Neuron (in vitro differentiated cells): ENCODE measurements around the gene RFC4.

Experiments used
- H2AFZ ChIP-seq: one replicate; pipeline ENCODE4 v1.6.1; 2013; ENCODE audit warnings: low read depth, mild to moderate bottlenecking, inconsistent platforms, low read length, moderate library complexity
- H3K27me3 ChIP-seq: one replicate; pipeline ENCODE4 v1.6.1; 2013; ENCODE audit warnings: low read length; ENCODE audit not compliant: insufficient read depth
- H3K36me3 ChIP-seq: one replicate; pipeline ENCODE4 v1.6.1; 2013; ENCODE audit warnings: low read length; ENCODE audit not compliant: insufficient read depth
- H3K4me1 ChIP-seq: one replicate; pipeline ENCODE4 v1.6.1; 2013; ENCODE audit warnings: low read length; ENCODE audit not compliant: insufficient read depth
- H3K4me3 ChIP-seq: 2 replicates; pipeline ENCODE4 v1.5.1; 2013; ENCODE audit warnings: mild to moderate bottlenecking, low read length, moderate library complexity
- H3K9me3 ChIP-seq: one replicate; pipeline ENCODE4 v1.6.1; 2013; ENCODE audit warnings: low read length

RFC4 gene

DNA sequence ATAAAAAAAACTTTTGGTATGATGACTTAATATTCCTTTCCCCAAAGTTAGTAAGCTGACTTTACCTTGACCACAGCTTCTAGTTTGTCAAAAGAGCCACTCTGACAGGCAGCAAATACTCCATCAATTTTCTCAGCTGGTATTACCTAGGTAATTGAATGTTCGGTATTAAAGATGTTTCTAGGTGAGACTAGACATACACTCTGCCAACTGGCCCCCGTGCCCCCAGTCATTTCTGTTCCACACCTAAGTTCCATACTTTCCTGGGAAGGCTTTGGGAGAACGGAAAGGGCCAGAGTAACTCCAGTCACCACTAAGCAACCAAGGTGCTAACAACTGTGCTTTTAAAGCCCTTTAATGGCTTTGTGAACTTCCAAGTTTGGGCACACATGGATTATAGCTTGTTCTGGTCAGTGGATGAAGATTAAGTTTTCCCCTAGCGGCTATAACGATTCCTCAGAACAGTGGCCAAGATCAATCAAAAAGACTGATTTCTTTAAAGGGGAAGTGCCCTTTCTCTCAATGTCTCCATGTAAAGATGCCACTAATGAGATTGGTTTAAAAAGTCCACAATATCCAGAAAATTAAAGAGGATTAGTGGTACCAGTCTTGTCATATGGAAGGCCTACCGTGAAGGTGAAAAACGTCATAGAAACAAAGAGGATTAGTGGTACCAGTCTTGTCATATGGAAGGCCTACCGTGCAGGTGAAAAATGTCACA is 15.9 kb downstream of the RFC4 start:
- Histone ChIP-seq H3K36me3 (peaks cover 84% of the 10 kb centered on the region), H3K27me3 (no peaks in the 10 kb centered on the region), H2AFZ (no peak overlapping the region), H3K9me3 (no peaks in the 10 kb centered on the region), H3K4me3 (no peak overlapping the region), H3K4me1 (peaks cover 22% of the 10 kb centered on the region)

DNA sequence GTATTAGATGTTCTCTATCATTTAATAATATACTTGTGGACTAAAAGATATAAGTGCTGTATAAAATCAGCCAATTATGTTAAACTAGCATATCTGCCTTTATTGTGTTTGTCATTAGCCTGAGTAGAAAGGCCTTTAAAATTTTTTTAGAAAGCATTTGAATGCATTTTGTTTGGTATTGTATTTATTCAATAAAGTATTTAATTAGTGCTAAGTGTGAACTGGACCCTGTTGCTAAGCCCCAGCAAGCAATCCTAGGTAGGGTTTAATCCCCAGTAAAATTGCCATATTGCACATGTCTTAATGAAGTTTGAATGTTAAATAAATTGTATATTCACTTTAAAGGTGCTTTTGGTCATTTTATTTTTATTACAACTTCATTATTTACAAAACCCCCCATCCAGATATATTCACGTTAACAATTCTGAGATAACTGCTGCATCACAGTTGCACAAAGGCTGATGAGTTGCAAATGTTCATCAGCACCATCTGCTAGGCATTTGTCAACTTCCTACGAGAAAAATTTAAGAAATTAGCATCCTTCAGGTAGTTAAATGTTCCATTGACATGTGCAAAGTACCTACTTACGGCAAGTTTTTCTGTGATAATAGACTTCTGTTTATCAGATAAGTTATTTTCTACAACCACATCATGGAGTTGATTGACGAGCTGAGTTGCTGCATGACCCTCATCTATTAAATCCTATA is 16.6 kb downstream of the RFC4 start:
- no peak overlapping the region for H2AFZ ChIP-seq
- no peaks in the 10 kb centered on the region for H3K27me3 ChIP-seq
- no peak overlapping the region for H3K4me3 ChIP-seq
- peaks cover 29% of the 10 kb centered on the region for H3K4me1 ChIP-seq
- peaks cover 86% of the 10 kb centered on the region for H3K36me3 ChIP-seq
- no peaks in the 10 kb centered on the region for H3K9me3 ChIP-seq

DNA sequence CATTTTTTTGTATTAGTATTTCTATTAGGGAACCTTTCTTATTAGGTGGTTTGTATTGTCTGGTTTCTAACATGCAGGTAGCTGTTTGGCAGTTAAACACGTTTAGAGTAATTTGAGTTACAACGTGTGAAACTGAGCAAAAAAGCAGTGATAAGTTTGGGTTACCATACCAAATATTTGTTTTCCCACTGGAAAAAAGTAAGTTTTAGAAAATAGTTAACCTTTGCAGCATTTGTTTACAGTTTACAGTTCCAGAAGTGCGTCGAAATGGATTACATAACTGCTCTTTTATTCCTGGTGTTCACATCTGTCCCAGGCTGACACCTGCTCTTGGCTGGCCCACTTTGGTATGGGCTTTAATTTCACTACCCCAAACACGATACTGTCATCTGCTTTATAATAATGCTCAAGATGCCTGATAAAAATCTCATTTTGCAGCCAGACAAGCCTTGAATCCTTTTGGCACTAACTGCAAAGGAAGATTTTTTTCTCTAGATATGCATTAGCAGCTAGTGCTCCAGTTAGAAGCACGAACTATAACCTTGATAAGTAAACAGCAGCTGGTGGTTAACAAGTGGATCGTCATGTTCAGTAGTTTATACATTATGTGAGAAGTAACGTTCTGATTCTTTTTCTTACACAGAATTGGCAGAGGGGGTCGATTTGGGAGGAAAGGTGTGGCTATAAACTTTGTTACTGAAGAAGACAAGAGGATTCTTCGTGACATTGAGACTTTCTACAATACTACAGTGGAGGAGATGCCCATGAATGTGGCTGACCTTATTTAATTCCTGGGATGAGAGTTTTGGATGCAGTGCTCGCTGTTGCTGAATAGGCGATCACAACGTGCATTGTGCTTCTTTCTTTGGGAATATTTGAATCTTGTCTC is 17.6 kb downstream of the RFC4 start:
- Histone ChIP-seq H3K27me3 (no peaks in the 10 kb centered on the region), H2AFZ (no peak overlapping the region), H3K4me1 (peaks cover 32% of the 10 kb centered on the region), H3K4me3 (no peak overlapping the region), H3K36me3 (peaks cover 85% of the 10 kb centered on the region), H3K9me3 (no peaks in the 10 kb centered on the region)

DNA sequence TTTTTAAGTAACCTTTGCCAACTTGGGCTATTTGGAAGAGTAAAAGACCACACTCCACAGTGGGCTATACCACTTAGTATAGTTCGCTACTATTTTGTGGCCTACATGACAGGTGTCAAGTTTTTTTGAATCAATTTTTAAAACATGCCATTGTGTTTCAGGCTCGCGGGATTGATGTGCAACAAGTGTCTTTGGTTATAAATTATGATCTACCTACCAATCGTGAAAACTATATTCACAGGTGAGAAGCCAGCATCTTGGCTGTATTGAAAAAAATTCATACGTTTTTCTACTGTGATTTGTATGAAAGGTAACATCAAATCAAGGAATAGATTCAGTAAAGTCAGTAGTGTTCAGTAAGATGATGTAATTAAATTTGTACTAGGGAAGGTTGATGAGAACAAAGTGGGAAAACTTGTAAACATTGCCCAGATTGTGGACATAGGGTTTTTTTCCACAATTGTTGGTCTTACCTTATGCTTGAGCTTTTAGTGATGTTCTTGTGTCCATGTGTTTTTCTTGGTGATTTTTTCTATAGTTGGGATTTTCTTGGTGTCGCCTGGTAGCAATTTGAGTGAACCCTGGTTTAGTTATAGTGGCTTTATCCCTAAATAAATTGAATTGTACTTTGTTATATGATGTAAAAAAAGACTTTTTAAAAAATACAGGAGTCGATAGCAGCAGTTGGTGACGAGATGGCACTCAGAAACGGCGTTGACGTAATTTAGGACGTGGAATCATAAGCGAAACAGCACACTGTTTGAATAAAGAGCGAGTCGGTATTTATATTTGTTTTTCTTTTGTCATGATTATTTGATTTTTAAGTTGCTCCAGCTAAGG is 18.4 kb downstream of the RFC4 start:
- Histone ChIP-seq H3K4me1 (peaks cover 32% of the 10 kb centered on the region), H3K9me3 (no peaks in the 10 kb centered on the region), H3K27me3 (no peaks in the 10 kb centered on the region), H3K36me3 (peaks cover 78% of the 10 kb centered on the region), H3K4me3 (no peak overlapping the region), H2AFZ (no peak overlapping the region)

DNA sequence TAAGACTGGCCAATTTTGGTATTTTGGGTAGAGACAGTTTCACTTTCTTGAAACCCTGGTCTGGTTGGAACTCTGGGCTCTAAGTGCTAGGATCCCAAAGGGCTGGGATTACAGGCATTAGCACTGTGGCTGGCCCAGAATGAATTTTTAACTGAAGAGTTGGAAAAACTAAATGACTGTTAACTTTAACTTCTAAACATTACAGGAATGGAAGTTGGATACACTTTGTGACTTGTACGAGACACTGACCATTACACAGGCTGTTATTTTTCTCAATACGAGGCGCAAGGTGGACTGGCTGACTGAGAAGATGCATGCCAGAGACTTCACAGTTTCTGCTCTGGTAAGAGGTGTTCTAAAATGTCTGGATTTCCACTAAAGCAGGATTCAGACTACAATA is 19.4 kb downstream of the RFC4 start:
- peaks cover 69% of the 10 kb centered on the region for H3K36me3 ChIP-seq
- H3K4me3 ChIP-seq = no peak overlapping the region
- H3K9me3 ChIP-seq = no peaks in the 10 kb centered on the region
- H3K27me3 ChIP-seq = no peaks in the 10 kb centered on the region
- H2AFZ ChIP-seq = no peak overlapping the region
- H3K4me1 ChIP-seq = peaks cover 35% of the 10 kb centered on the region

DNA sequence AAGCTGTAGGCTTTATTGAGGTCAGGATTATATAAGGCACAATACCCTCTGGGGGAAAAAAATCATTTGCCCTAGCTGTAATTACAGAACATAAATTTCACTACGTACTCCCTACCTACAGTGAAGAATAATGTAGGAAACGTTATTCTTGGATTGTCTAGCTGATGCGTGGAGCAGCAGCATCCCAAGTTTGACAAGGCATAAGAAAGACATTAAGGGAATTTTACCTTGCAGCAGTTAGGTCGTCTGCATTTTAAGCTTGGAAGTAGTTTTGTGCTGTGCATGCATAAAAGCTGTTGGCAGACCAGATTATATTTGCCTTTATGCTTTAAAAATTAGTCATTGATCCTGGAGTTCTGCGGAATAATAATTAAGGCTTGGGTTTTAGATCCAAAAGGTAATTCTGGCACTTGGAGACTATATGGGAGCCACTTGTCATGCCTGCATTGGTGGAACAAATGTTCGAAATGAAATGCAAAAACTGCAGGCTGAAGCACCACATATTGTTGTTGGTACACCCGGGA is 20.7 kb downstream of the RFC4 start:
- H3K9me3 ChIP-seq = no peaks in the 10 kb centered on the region
- peaks cover 64% of the 10 kb centered on the region for H3K36me3 ChIP-seq
- H3K4me3 ChIP-seq = peak overlapping the region; percentile 92
- H2AFZ ChIP-seq = no peak overlapping the region
- no peaks in the 10 kb centered on the region for H3K27me3 ChIP-seq
- H3K4me1 ChIP-seq = peaks cover 35% of the 10 kb centered on the region

DNA sequence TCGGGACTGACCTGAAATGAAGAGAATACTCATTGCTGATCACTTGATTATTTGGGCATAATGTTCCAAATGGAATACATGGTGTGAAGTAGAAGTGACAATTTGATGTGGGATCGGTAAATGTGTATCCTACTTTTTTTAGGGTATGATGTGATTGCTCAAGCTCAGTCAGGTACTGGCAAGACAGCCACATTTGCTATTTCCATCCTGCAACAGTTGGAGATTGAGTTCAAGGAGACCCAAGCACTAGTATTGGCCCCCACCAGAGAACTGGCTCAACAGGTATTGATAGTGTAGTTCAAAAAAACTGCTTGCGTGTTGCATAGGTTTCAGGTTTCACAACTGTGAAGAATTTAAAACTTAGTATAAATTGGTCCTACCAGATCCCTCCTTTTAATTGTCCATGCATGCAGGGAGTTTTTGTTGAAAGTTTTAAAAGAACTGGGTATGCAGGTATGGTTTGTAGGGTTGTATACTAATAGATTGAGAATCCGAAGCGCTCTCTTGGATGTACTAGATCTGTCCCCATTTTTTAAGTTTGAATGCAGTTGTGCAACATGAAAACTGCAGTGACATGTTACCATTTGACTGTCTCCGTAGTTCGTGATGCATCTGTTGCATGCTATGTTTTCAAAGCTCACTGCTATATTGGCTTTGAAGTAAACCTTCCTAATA is 21.3 kb downstream of the RFC4 start:
- Histone ChIP-seq H2AFZ (no peak overlapping the region), H3K4me3 (peak overlapping the region; percentile 92), H3K4me1 (peaks cover 35% of the 10 kb centered on the region), H3K9me3 (no peaks in the 10 kb centered on the region), H3K36me3 (peaks cover 58% of the 10 kb centered on the region), H3K27me3 (no peaks in the 10 kb centered on the region)

DNA sequence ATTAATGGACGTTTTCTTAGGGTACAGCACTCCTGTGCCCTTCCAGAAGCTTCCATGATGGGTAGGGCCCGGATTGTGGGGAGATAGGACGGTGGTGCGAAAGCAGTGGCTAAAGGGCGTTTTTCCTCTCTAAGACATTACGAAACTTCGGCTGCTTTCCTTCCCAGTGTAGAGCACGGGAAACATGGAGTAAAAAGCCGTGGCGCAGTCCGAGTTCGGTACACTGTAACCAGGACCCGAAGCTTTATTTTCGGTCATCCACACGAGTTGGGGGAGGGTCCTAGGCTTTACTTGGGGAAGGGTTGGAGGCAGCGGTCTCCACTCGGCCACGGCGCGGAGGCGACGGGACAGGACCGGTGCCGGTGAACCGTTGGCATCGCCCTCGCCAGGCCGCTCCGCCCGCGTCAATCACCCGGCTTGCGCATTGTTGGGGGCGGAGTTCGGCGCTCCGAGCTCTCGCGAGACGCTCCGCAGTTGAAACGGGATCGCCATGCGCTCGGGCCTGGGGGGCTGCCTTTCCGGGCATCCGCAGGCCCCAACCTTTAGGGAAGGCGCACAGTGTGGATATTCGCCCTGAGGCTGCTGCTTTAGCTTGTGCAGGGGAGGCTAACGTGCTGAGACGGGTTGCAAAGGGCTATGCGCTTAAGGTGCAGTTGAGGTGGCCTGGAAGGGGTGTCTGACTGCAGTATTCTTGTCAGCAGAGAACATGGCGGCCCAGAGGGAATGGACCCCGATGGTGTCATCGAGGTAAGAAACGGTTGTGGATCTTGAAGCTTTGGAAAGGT is 22.4 kb downstream of the RFC4 start:
- Histone ChIP-seq H3K27me3 (no peaks in the 10 kb centered on the region), H3K36me3 (peaks cover 49% of the 10 kb centered on the region), H2AFZ (no peak overlapping the region), H3K4me3 (peak overlapping the region; percentile 92), H3K4me1 (peaks cover 35% of the 10 kb centered on the region), H3K9me3 (no peaks in the 10 kb centered on the region)

DNA sequence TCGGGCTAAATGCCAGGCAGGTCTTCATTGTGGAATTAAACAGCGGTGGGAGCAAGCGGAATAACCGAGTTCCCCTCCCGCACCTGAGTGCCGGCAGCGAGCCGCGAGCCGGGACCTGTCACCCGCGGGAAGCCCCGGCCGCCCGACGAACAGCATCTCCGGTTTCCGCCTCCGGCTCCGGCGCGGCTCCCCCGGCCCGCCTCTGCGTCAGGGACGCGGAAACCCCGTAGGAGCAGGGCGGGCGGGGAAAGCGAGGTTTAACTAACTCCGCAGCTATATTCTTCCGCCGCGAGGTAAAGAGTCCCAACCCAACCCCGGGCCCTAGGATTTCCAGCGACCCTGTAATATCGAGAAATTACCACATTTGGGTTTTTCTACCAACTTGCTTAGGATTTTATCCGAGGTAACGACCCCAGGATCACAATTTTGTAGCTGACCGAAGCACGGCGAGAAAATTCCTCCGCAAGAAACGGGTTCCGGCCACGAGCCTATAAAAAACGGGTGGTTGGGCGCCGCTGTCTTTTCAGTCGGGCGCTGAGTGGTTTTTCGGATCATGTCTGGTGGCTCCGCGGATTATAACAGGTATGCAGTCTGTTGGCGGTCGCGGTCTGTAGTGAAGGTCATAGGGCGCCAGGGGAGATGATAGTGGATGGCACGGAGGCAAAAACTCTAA is 23.1 kb downstream of the RFC4 start, which contains the start of gene EIF4A2:
TSS of gene EIF4A2 (plus strand) at position 520 of the 673 bp plus-strand sequence. CDS start at position 554, 34 bp downstream.
- Histone ChIP-seq H2AFZ (peak within 1 kb of the TSS; percentile 100), H3K27me3 (no peaks in the 10 kb centered on the region), H3K4me3 (peak within 1 kb of the TSS; percentile 92), H3K4me1 (peaks cover 35% of the 10 kb centered on the region), H3K36me3 (peaks cover 42% of the 10 kb centered on the region), H3K9me3 (no peaks in the 10 kb centered on the region)

DNA sequence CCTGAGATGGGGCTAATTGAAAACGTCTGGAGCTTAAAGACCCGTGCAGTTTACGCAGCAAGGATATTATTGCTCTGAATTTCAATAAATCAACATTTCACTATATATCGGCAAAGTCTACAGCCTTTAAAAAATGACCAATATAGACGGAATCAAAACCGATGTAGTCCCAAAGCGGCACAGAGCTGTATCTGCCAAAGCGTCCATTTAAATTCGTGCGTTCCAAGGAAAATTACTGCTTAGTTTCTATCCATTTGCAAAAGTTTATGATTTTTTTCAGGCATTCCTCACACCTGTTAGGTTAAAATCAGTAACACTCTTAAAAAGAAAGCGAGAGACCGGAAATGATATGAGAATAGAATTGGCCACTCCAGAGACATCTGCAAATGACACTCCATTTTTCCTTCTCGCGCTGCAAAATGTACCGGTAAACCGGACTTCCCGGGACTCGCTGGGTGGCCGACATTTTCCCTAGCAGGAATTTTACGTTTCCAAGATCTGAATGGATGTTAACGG is 23.7 kb downstream of the RFC4 start:
- no peaks in the 10 kb centered on the region for H3K27me3 ChIP-seq
- H3K4me3 ChIP-seq = peak overlapping the region; percentile 92
- H3K4me1 ChIP-seq = peaks cover 34% of the 10 kb centered on the region
- H3K36me3 ChIP-seq = peaks cover 36% of the 10 kb centered on the region
- no peaks in the 10 kb centered on the region for H3K9me3 ChIP-seq
- peak overlapping the region; percentile 100 for H2AFZ ChIP-seq

DNA sequence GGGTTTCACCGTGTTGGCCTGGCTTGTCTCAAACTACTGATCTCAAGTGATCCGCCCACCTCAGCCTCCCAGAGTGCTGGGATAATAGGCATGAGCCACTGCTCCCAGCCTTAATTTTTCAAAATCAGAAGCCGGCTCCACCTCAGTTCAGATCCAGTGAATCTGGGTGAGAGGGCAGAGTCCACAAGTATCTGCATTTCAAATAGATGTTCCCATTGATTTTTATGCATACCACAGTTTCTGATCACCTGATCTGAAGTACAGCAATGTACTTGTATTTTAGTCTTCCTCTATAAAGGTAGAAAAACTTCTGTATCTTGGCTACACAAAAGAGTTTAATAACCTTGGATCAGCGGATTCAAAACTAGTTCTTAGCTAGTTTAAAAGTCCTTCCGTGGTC is 27.1 kb downstream of the RFC4 start:
- Histone ChIP-seq H2AFZ (no peak overlapping the region), H3K27me3 (no peaks in the 10 kb centered on the region), H3K4me3 (no peak overlapping the region), H3K36me3 (peaks cover 2% of the 10 kb centered on the region), H3K4me1 (peaks cover 3% of the 10 kb centered on the region), H3K9me3 (no peaks in the 10 kb centered on the region)
